Esophagus squamous epithelium (tissue), 5 donors: ENCODE measurements around the gene RHBDL3. TPM values are rescaled to one million over a fixed set of nuclear protein-coding genes. Genes with fewer than 3 reads are reported as not detected.

Experiments
- DNase-seq: peaks from one replicate; lab custom pipeline; 2025; lab: John Stamatoyannopoulos, UW
- H3K27ac ChIP-seq, 4 donors: fragments of 200-600 bp; sonication (generic); one replicate each; pipeline ENCODE4 v1.5.1; 2016 to 2019; ENCODE audit warnings: mild to moderate bottlenecking in 1 of 4
- H3K27me3 ChIP-seq, 4 donors: fragments of 200-600 bp; sonication (generic); 1 replicate in 3 of 4; 2 replicates in 1 of 4; pipeline versions ENCODE4 v1.5.1 to v1.6.0; 2017 to 2021; ENCODE audit warnings: antibody characterized with exemption in 1 of 4
- H3K36me3 ChIP-seq, 3 donors: fragments of 200-600 bp; sonication (generic); one replicate each; pipeline ENCODE4 v1.5.1; 2016 to 2019
- H3K4me1 ChIP-seq, 3 donors: fragments of 200-600 bp; sonication (generic); one replicate each; pipeline ENCODE4 v1.5.1; 2017 to 2019
- H3K4me3 ChIP-seq, 4 donors: fragments of 200-600 bp; sonication (generic); 1 replicate in 3 of 4; 2 replicates in 1 of 4; pipeline ENCODE4 v1.5.1; 2016 to 2019; ENCODE audit warnings: mild to moderate bottlenecking in 2 of 4, moderate library complexity in 1 of 4
- H3K9me3 ChIP-seq, 3 donors: fragments of 200-600 bp; sonication (generic); one replicate each; pipeline ENCODE4 v1.5.1; 2016 to 2019
- POLR2A ChIP-seq, 4 donors: fragments of 450-650 bp; IDR thresholded peaks; one replicate each; pipeline ENCODE4 v1.6.1; 2017; ENCODE audit warnings: antibody characterized with exemption in 4 of 4, mild to moderate bottlenecking in 4 of 4, moderate library complexity in 3 of 4
- WGBS, 2 donors: methylation state at CpG; one replicate each; pipeline ENCODE4 v1.1.5; 2018; 5-methylcytosine and 5-hydroxymethylcytosine counted together
- intact Hi-C: fragments of 100-400 bp; cut with DNase I; formaldehyde crosslinking; loops from one replicate; pipeline ENCODE4 v1.15.0; 2022
- total RNA-seq, 4 donors: library from RNA; depleted of rRNA; stranded (reverse); fragments of >200 nt; gene quantifications; one replicate each; pipeline ENCODE4 v1.1.0, GENCODE V29; 2016
- TF ChIP-seq, protein P1 (sequence below), 6 experiments: fragments of 450-650 bp in 4 of 6; fragments of 200-600 bp in 2 of 6; sonication (generic) in 2 of 6; IDR thresholded peaks; one replicate each; pipeline ENCODE4 v1.5.1; 2016 to 2019; ENCODE audit warnings: antibody characterized with exemption in 6 of 6, mild to moderate bottlenecking in 4 of 6, moderate library complexity in 4 of 6
- donor health status: DM: yes; HTN: yes; CAD: no.

The RHBDL3 gene
- total RNA-seq, 4 donors from 2014 or later: 0.09 to 1.1 (median 0.76) TPM; not detected in 1

DNA sequence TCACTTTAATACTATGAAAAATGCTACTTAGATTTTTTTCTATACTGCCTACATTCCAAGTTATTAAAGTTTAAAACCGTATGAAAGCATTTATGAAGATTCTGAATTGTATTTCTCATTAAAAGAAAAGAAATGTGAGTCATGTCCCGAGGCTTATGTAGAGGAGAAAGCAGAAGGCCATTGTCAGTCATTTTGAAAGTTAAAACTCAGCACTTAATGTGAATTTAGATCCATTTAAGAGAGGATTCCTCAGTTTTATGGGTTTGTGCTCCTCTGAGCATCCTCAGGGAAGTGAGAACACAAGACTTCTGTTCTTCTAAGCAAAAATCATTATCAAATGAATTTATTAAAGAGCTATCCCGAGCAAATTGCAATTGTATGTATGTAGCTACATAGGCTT lies 64.5 kb downstream of the RHBDL3 start:
- Histone ChIP-seq H3K27me3 (no peaks in the 10 kb centered on the region), H3K4me3 (no peak overlapping the region), H3K9me3 (no peaks in the 10 kb centered on the region), H3K4me1 (no peaks in the 10 kb centered on the region), H3K36me3 (peaks cover 0 to 35% (median 0%) of the 10 kb centered on the region in 3 donors), H3K27ac (no peak overlapping the region)
- WGBS, 2 donors: 65 to 70% methylated on average over 3 of the region's 3 CpGs
- no peak for DNase-seq
- intact Hi-C loops: no loop called here
- TF ChIP-seq, protein P1, sequence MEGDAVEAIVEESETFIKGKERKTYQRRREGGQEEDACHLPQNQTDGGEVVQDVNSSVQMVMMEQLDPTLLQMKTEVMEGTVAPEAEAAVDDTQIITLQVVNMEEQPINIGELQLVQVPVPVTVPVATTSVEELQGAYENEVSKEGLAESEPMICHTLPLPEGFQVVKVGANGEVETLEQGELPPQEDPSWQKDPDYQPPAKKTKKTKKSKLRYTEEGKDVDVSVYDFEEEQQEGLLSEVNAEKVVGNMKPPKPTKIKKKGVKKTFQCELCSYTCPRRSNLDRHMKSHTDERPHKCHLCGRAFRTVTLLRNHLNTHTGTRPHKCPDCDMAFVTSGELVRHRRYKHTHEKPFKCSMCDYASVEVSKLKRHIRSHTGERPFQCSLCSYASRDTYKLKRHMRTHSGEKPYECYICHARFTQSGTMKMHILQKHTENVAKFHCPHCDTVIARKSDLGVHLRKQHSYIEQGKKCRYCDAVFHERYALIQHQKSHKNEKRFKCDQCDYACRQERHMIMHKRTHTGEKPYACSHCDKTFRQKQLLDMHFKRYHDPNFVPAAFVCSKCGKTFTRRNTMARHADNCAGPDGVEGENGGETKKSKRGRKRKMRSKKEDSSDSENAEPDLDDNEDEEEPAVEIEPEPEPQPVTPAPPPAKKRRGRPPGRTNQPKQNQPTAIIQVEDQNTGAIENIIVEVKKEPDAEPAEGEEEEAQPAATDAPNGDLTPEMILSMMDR (IDR thresholded peaks at IDR 0.05): no peak
- no peak for TF ChIP-seq POLR2A (IDR thresholded peaks at IDR 0.05)

DNA sequence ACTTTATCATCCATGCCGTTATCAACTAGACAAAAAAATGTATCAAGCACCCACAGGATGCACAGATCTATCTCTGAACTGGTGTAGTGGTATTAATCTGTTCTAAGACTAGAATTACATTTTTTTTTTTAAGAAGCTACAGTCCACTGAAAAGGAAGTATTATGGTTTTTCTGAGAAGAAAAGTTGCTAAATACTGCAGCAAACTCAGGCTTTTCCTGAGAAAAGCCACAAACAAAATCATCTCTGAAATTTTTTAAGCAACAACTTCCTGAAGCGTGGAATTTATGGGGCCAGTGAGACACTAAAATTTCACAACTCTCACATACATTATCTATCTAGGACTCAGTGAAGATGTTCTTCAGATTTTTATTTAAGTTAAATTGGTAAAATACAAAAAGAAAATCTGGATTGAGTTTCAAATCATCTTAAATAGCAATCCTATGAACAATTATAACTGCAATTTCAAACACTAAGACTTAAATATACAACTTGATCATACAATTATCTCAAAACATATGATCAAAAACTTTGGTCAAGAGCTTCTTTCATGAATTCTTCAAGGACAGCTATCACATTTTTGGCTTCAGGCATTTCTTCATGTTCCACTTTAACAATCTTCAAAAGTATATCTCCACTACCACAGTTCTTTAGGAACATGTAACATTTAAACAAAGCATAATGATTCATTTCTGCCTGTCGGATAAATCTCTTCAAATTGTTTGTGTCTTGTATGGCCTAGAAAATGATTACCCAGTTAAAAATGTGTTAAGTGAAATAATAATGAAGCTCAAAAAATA lies 65.8 kb downstream of the RHBDL3 start:
- WGBS, 2 donors: 74 to 75% methylated on average over 3 of the region's 3 CpGs
- no peak for TF ChIP-seq POLR2A (IDR thresholded peaks at IDR 0.05)
- TF ChIP-seq, protein P1 (IDR thresholded peaks at IDR 0.05): no peak
- no peak overlapping the region for H3K4me3 ChIP-seq

DNA sequence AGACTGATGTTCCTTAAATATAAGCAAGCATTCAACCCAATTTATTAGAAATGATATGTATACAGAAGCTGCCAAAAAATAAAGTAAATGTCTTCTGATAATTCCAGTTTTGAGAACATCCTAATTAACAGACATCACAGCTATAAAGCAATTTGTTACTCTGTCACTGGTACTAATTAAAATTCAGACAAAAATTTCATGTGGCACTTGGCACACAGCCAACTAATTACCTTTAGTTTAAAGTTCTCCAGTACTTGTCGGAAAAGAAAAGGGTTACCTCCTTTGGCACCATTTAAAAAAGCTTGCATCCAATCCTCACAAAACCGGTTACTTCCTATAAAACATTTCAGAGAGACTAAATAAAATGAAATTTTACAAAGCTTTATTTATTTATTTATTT lies 67.6 kb downstream of the RHBDL3 start:
- Histone ChIP-seq H3K9me3 (no peaks in the 10 kb centered on the region), H3K4me3 (no peak overlapping the region), H3K36me3 (peaks cover 0 to 65% (median 0%) of the 10 kb centered on the region in 3 donors), H3K27me3 (no peaks in the 10 kb centered on the region), H3K27ac (no peak overlapping the region), H3K4me1 (no peaks in the 10 kb centered on the region)
- TF ChIP-seq, protein P1 (IDR thresholded peaks at IDR 0.05): no peak
- no peak for TF ChIP-seq POLR2A (IDR thresholded peaks at IDR 0.05)
- DNase-seq: no peak
- WGBS, 2 donors: 84 to 86% methylated on average over 2 of the region's 2 CpGs
- intact Hi-C loops: no loop called here

More for the DNA sequence above, 65.8 kb downstream of the RHBDL3 start:
- Histone ChIP-seq H3K4me1 (no peaks in the 10 kb centered on the region), H3K27ac (no peak overlapping the region), H3K9me3 (no peaks in the 10 kb centered on the region), H3K27me3 (no peaks in the 10 kb centered on the region), H3K36me3 (peaks cover 0 to 47% (median 0%) of the 10 kb centered on the region in 3 donors)
- no peak for DNase-seq
- intact Hi-C loops: no loop called here

DNA sequence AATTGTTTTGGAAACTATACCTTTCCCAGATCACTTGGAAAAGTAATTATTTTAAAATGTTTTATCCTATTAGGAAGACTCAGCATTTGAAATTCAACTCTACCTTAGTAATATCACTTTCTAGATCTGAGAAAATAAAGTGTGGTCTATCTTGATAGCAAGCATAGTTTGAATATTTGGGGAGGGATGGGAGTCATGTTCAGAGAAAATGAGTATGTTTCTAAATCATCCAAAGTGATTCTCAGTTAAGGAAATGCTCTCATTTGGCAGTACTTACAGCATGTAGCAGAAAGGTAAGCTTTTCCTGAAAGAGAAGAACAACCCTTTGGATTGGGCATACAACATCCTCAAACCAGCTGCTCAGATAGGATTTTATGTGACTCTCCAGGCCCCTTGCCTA lies 69.4 kb downstream of the RHBDL3 start:
- TF ChIP-seq, protein P1 (IDR thresholded peaks at IDR 0.05): no peak
- no peak for TF ChIP-seq POLR2A (IDR thresholded peaks at IDR 0.05)
- intact Hi-C loops: no loop called here
- Histone ChIP-seq H3K27ac (no peak overlapping the region), H3K9me3 (no peaks in the 10 kb centered on the region), H3K27me3 (no peaks in the 10 kb centered on the region), H3K4me3 (no peak overlapping the region), H3K4me1 (no peaks in the 10 kb centered on the region), H3K36me3 (peaks cover 0 to 83% (median 0%) of the 10 kb centered on the region in 3 donors)
- no peak for DNase-seq

DNA sequence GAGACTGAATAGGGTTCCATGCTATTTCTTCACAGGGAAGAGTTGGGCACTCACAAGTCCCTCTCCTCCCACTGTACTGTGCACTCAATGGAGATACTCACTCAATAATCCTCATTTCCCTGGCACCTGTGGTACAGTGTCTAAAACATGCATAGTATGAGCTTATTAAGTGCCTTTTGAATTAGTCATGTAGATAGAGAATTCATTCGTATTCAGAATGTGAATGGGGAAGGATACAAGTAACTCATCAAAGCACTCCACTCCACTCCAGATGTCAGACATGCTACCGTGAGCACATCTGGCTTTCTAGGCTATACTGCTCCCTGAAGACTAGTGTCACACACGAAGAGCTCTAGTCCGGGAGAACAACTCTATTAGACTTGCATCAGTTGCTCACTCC lies 70.1 kb downstream of the RHBDL3 start:
- intact Hi-C loops: no loop called here
- no peak overlapping the region for H3K27ac ChIP-seq
- H3K4me1 ChIP-seq: peaks cover 0 to 2% (median 0%) of the 10 kb centered on the region in 3 donors
- H3K9me3 ChIP-seq: no peaks in the 10 kb centered on the region
- 72 to 83% methylated on average over 4 of the region's 4 CpGs for WGBS, 2 donors
- no peak overlapping the region for H3K4me3 ChIP-seq
- H3K27me3 ChIP-seq: no peaks in the 10 kb centered on the region
- H3K36me3 ChIP-seq: peaks cover 0 to 83% (median 0%) of the 10 kb centered on the region in 3 donors
- TF ChIP-seq POLR2A (IDR thresholded peaks at IDR 0.05): no peak
- TF ChIP-seq, protein P1 (IDR thresholded peaks at IDR 0.05): no peak
- DNase-seq: no peak
